NCI-H524 treated with DMSO at 0.1 percent for 48 hours (cell line): ENCODE data around the gene PTCRA.

Experiments used
- DNase-seq: peaks from one replicate; lab custom pipeline; 2025; lab: John Stamatoyannopoulos, UW

The PTCRA gene

DNA sequence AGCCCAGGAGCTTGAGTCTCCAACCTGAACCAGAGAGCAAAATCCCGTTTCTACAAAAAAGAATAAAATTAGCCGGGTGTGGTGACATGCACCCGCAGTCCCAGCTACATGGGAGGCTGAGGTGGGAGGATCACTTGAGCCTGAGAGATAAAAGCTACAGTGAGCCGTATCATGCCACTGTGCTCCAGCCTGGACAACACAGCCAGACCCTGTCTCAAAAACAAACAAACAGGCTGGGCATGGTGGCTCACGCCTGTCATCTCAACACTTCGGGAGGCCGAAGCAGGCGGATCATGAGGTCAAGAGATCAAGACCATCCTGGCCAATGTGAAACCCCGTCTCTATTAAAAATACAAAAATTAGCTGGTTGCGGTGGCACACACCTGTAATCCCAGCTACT, 11.4 kb upstream of the PTCRA start:
- DNase-seq: no peak

DNA sequence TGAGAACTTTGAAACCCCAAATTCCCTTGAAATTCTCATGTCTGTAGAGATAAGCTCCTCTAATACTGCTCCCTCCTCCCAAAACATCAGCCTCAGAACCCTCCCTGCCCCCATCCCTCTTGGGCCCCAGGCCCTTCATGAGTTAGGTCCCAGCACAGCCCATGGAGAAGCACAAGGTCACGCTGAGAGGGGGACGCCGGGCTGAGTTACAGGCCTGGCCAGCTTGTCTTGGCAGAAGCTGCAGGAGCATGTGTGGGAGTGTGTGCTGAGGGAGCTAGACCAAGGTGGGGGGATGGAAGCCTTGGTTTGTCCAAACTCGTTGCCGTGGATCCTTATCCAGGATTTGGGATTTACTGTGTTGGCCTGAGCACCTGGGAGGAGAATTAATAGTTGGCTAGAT, 8.5 kb upstream of the PTCRA start:
- DNase-seq: no peak

DNA sequence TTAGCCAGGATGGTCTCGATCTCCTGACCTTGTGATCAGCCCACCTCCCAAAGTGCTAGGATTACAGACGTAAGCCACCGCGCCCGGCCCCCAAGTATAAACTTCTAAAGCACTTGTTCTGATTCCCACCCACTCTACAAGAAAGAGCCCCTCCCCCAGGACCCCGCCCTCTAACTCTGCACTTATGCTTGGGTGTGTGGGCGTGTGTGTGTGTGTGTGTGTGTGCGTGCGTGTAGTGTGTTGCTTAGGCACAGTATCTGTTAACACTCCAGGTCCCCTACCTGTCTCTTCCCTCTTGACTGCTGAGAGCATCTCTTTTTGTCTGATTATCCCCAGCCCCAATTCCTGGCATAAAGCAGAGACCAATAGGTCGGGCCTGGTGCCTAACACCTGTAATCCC, 6.0 kb upstream of the PTCRA start:
- DNase-seq: no peak

DNA sequence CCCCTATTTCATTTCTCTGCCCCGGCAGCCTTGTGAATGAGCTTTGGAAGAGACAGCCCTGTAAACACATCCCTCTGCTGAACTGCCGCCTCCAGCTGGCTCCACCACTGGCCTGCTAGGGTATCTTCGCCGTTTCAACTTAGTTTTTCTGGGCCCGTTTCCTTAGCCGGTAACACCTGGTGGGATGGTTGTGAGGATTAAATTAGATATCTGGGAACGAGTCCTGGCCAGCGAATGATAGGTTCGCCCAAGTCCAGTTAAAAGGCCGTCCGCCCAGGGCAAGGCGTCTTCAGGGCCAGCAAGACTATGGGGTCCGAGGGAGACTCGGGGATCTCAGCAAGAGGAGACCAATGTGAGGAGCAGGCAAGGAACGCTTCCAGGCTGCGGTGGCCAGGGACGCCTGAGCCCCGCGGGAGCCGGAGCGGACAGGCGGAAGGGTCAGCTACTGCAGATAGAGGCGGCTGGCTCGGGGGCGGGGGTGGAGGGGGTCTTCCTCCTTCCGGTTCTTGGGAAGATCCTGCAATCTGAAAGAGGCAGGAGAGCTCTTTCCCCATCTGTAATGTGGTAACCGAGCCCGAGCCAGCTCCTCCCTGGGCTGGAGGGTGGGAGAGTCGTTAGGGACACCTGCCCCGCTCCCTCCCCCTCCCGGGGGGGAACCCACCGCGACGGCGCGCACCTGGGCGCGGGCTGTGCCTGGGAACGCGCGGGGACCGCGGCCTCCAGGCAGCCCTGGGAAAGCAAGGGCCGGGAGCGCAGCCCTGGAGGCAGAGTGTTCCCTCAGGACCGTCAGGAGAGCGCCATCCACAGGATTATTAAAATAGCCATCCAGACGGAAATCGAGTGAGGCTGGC, 4.5 kb upstream of the PTCRA start:
- DNase-seq: no peak

DNA sequence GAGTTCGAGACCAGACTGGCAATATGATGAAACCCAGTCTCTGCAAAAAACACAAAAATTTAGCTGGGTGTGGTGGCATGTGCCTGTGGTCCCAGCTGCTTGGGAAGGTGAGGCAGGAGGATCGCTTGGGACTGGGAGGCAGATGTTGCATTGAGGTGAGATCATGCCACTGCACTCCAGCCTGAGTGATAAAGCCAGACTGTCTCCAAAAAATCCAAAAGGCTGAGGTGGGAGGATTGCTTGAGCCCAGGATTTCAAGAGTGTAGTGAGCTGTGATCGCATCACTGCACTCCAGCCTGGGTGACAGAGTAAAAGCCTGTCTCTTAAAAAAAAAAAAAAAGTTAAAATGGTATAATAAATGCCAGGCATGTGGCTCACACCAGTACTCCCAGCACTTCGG, 1.3 kb upstream of the PTCRA start:
- DNase-seq: no peak

DNA sequence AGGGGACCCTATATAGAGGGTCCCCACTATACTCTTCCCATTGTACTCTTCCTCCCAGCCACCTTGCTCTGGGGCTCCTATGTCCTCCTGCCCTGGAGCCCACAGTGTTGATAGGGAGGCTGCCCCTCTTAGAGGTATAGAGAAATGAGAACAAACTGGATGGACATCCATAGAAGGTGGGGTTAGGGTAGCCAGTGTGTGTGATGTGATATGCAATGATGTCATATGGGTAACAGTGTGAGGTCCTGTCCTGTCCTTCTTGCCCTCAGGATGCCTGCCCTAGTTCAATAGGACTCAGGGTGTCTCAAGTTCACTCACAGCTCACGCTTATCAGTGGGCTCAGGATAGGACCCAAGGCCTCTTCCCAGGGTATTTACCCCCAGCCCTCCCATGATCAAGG, 435 bp downstream of the PTCRA start:
- no peak for DNase-seq

DNA sequence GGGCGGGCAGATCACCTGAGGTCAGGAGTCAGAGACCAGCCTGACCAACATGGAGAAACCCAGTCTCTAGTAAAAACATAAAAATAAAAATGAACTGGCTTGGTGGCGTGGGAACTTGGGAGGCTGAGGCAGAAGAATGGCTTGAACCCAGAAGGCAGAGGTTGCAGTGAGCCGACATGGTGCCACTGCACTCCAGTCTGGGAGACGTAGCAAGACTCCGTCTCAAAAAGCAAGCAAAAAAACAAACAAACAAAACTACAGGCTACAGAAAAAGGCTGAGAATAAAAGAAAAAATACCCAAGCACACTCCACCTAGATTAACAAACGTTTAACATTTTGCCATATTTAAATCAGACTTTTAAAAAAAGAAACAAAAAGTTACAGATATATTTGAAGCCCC, 5.9 kb downstream of the PTCRA start:
- no peak for DNase-seq

DNA sequence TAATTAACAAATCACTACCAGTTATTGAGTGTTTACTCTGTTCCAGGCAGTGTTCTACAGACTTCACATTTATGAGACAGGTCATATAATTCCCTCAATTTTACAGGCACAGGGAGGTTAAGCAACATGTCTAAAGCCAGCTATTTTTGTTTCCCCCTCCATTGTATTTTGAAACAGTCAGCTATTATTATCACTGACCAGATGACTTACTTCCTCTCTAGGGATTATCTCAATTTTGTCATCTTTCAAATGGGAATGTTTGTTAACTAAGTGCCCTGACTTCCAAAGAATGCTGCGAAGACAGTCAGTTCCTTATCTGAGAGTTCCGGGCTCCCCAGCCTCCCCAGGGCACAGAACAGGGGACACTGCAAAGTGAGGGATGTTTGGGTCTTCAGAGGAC, 7.8 kb downstream of the PTCRA start:
- DNase-seq: no peak

DNA sequence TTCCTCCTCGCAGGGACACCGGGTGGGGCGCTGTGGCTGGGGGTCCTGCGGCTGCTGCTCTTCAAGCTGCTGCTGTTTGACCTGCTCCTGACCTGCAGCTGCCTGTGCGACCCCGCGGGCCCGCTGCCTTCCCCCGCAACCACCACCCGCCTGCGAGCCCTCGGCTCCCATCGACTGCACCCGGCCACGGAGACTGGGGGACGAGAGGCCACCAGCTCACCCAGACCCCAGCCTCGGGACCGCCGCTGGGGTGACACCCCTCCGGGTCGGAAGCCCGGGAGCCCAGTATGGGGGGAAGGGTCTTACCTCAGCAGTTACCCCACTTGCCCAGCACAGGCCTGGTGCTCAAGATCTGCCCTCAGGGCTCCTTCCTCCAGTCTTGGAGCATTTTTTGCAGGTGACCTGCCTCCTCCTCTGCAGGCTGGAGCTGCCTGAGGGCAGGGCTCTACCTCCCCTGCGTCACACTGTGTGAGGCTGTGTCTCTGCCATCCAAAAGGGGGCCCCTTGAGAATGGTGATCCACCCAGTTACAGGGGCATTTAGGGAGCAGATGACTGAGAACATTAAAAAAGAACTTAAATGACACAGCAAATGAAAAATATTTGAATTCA, 9.5 kb downstream of the PTCRA start:
- DNase-seq: no peak

DNA sequence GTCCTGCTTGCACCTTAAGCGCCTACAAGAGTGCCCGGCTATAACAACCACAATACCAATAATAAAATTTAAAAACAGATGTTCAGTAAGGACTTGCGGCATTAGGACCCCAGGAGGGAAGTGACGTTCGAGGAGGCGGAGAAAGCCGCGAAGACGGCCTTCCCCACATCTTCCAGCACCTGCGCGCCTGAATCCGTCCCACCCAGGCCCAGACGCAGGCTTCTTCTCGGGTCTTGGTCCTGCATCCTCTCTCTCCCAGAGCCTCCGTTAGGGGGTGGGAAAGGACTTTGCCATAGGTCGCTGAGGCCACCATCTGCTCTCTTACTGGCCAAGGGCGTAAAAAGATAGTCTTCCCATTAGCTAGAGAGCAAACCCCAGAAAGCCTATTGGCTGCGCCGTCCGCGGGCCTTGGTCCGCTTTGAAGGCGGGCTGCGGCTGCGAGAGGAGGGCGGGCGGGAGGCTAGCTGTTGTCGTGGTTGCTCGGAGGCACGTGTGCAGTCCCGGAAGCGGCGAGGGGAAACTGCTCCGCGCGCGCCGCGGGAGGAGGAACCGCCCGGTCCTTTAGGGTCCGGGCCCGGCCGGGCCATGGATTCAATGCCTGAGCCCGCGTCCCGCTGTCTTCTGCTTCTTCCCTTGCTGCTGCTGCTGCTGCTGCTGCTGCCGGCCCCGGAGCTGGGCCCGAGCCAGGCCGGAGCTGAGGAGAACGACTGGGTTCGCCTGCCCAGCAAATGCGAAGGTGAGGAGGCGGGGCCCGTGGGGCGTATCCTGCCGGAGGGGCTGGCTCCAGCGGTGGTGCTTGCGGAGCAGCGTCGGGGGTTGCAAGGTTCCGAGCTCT, 13.3 kb downstream of the PTCRA start, which contains the start of gene CNPY3:
Gene CNPY3, plus strand, starts transcription at position 495 of the 835 bp plus-strand sequence. Its CDS starts 91 bp downstream, at position 586.
- peak; percentile 100 for DNase-seq

DNA sequence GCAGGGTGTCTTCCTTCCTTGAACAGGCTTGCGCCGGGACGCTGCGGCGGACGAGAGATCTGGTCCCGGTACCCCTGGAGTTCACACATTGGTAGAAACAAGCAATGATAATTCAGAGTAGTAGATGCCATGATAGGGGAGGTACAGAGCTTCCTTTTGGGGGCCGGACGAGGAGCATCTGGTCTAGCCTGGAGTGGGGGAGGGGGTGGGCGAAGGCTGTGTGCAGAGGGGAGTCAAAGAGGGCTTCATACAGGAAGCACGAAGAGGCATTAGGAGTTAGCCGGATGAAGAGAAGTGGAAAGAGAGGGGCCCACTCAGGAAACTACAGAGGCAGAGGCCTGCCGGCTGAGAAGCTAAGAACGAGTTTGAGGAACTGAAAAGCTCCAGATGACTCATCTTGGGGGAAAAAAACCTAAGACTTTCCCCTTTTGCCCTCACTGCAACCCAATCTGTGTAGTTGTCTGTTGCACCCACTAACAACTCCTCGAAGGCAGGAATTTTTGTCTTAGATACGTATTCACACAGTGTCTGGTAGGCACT, 14.0 kb downstream of the PTCRA start:
- DNase-seq: no peak

DNA sequence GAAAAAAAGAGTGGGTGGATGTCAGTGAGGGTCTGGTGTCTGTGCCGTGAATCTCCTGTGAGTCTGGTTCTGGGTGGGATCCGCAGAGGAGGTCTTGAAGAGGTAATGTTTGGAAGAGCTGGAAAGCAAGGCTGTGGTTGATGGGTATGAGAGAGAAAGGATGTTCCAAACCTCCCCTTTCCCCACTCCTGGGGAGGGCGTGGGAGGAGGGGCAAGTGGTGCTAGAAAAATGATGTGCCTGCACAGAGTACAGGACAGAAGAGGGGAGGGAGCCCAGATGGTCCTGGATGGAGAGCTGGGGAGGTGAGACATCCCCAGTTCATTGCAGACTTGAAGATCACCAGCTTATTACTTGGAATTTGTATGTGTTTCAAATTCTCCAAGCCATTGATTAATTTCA, 16.6 kb downstream of the PTCRA start:
- no peak for DNase-seq

DNA sequence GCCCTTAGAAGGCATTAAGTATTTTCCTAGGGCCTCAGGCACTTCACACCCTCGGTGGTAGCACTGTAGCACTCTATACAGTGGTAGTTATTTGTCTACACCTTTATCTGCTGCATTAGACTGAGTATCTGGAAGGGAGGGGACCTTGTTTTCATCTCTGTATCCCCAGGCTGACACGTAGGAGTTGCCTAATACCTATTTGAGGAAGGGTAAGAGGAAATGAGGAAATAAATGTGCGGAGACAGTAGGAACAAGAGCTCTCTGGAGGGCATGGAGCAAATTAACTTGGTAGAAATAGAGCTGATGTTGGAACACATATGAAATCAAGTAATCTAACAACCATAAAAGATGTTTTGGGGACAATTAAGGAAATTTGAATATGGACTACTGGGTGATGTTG, 17.4 kb downstream of the PTCRA start:
- no peak for DNase-seq

DNA sequence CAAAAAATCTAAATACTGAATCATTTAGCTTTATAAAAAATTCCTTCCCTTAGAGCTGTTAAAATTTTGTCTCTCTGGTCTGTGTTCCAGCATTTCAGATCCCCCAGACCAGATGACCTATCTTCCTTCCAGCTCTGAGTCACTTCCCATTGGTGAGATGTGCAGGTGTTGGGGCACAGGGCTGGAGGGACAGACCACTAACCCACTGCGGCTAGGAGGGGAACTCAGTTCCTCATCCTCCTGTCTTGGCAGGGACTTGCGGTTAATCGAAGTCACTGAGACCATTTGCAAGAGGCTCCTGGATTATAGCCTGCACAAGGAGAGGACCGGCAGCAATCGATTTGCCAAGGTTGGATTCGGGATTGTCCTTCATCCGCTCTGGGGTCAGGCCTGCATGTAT, 19.5 kb downstream of the PTCRA start:
- DNase-seq: no peak

DNA sequence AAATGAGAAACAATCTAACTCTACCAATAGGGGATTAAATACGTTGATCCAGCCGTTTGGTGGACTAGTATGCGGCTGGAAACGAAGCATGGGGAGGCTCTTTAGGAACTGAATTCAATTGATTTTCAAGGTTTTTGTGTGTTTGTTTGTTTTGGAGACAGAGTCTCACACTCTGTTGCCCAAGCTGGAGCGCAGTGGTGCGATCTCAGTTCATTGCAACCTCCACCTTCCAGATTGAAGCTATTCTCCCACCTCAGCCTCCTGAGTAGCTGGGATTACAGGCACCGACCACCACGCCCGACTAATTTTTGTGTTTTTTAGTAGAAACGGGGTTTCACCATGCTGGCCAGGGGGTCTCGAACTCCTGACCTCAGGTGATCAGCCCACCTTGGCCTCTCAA, 20.5 kb downstream of the PTCRA start:
- DNase-seq: no peak

DNA sequence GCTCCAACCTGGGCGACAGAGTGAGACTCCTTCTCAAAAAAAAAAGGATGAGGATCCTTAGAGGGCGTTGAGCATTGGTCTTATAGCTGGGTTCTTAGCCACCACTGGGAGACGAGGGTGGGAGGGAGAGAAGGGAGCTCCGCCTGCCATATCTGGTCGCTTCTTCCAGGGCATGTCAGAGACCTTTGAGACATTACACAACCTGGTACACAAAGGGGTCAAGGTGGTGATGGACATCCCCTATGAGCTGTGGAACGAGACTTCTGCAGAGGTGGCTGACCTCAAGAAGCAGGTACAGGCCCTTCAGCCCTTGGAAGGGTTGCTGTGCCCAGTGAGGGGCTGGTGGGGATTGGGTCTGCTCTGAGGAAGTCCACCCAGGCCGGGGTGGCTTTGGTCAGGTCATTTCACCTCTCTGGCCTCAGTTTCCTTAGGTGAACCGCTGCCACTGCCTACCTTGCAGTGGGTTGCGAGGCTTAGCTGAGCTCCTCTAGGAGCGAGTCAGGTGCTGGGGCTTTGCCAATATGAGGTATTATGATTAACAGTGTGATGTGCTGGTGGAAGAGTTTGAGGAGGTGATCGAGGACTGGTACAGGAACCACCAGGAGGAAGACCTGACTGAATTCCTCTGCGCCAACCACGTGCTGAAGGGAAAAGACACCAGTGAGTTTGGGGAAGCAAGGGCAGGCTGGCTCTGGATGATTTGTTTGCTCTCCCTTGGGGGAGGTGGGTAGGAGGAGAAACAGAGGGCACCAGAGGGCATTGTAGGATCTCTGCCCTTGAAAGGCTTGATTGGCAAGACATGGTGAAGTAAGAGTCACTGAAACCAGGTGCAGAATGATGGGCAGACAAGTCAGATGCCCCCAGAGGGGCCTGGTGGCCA, 21.9 kb downstream of the PTCRA start:
- no peak for DNase-seq

DNA sequence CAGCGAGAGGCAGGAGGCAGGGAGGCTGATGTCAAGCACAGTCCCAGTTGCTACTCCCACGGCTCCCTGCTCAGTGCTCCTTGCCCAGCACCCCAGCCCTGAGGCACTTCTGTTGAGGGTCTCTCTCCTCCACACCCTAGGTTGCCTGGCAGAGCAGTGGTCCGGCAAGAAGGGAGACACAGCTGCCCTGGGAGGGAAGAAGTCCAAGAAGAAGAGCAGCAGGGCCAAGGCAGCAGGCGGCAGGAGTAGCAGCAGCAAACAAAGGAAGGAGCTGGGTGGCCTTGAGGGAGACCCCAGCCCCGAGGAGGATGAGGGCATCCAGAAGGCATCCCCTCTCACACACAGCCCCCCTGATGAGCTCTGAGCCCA, 22.6 kb downstream of the PTCRA start:
- DNase-seq: no peak

DNA sequence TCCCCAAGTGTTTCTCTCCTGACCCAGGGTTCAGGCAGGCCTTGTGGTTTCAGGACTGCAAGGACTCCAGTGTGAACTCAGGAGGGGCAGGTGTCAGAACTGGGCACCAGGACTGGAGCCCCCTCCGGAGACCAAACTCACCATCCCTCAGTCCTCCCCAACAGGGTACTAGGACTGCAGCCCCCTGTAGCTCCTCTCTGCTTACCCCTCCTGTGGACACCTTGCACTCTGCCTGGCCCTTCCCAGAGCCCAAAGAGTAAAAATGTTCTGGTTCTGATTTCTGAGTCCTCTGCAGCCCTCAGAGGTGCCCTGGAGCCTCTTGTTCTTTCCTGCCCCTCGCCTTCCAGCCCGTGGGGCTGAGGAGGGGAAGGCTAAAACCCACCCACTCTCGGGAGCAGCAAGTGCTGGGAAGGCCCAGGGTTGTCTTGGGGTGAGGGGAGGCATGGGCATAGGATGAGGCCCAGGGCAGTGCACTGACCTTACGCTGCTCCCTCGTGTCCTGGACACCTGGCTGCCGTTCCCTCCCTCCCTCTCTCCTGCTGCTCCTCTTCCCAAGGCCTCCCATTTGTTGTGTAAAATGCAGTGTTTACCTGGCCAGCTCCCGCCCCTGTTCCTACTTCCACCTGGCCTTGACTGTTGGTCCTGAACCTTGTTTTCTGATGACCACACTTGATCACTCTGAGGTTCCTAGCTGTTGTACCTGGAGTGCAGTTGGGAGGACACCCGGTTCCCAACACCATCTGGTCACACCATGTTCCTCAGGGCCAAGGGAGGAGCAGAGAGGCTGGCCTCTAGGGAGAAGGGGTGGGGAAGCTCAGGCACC, 23.3 kb downstream of the PTCRA start:
- DNase-seq: no peak

DNA sequence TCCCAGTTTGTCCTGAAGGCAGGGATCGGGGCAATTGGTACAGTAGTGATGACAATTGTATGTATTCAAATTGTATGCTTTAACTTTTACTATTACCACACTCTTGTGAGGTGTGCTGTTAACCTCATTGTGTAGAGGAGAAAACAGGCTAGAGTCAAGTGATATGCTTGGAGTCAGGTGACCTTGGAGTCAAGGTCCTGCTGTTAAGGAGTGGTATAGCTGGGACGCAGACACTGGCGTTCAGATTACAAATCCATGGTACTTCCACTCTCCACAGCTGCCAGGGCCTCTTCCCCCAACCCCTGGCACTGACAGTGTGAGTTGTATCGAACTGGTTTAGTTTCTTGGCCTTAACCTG, 23.9 kb downstream of the PTCRA start:
- DNase-seq: no peak

DNA sequence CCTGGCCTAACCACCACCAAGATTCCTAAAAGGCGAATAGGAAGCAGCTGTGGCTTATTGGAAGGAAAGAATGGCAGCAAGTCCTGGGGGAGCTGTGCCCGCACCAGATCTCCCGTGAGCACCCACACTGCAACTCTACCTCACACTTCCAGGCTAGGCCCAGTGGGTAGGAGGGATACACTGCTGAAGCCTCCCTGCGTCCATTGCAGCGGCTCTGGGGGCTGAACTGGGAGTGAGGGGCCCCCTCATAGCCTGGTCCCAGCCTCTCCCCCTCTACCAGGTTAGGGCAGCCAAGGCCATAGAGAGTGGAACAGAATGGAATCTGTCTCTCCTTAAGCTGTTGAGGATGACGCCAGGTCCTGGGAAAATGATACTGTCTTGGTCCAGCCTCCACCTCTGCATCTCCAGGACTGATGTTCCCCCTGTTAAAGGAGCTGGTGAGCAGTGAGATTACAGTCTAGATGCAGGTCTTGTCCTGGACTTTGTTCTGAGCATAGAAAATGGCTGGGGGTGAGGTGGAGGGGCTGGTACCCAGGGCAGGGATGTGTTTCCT, 24.7 kb downstream of the PTCRA start:
- no peak for DNase-seq
